T-helper 9 cell (primary cell): ENCODE measurements around the gene ANGPT4.
"Not testable (repeated sequence)": the region's sequence is repeated elsewhere in the genome, so short reads cannot be mapped to it uniquely, and the experiment has no call there.

Experiments used
- DNase-seq: peaks from one replicate; pipeline ENCODE4 v3.0.0-alpha.2; 2020

ANGPT4 gene

GRCh38 chr20:842547-842940 lies 73.6 kb downstream of the ANGPT4 start:
- no peak for DNase-seq

- DNase-seq, result no peak
Measured at GRCh38 chr20:841568-842546, 74.3 kb downstream of the ANGPT4 start.

GRCh38 chr20:840858-841567 lies 75.1 kb downstream of the ANGPT4 start:
- no peak for DNase-seq

- no peak for DNase-seq
Measured at GRCh38 chr20:840503-840857, 75.7 kb downstream of the ANGPT4 start.

- DNase-seq, result no peak
Measured at GRCh38 chr20:839626-840025, 76.5 kb downstream of the ANGPT4 start.

DNA sequence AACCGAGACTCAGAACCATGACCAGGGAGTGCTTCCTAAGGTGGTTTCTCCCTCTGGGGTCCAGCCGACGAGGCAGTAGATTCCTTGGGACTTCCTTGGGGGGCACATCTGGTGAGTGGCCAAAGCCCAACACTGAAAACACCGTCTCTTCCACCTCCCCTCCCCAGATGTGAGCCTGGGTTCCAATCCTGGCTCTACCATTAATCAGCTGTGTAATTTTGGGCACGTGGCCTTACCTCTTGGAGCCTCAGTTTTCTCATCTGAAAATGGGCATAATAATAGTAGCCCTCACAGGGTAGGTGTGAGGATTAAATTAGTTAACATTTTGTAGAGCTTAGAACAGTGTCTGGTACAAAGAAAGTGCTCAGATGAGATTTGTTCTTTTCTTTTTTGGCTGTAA lies 77.1 kb downstream of the ANGPT4 start:
- DNase-seq, result no peak

DNA sequence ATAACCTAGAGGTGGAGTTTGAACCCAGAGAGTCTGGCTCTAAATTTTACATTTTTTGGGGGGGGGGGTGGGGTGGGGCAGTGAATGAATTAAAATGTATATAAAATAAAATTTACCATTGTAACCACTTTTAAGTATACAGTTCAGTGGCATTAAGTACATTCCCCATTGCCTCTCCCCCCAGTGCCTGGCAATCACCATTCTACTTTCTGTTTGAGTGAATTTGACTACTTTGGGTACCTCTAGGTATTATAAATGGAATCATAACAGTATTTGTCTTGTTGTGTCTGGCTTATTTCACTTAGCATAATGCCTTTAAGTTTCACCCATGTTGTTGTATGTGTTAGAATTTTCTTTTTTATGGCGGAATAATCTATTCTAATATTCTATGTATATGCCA lies 79.9 kb downstream of the ANGPT4 start:
- no peak for DNase-seq

- DNase-seq, result no peak
Measured at GRCh38 chr20:835608-836045, 80.5 kb downstream of the ANGPT4 start.

GRCh38 chr20:834151-834746 lies 81.9 kb downstream of the ANGPT4 start:
- no peak for DNase-seq

DNA sequence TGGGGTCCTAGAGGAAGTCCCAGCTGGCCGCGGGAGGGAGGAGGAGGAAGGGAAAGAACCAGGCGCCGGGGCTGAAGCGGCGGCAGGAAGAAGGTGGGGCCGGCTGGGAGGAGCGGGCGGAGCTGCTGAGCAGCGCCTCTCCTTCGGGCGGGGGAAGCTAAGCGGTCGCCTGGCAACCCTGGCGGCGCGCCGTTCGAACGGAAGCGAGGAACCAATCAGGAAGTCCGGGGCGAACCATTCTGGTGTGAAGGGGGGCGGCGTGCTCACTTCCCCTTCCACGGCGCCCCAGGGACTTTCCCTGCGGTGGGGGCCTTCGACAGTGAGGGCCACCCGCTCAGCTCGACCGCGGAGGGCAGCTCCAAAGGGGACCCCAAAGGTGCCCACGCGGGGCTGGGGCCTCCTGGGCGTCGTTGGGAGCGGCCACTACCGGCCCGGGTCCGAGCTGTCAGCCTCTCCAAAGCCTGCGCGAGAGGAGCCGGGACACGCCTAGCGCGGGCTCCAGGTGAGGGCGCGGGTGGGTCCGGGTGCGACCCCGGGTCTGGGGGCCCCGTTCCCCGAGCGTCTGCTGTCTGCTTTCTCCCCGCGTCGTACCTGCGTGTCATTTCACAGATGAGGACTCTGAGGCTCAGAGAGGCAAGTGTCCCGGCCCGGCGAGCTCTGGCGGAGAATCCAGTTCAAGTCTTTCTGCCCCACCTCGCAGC lies 82.5 kb downstream of the ANGPT4 start, which contains the start of gene FAM110A:
Gene FAM110A (plus strand): TSS at position 266 of the 701 bp plus-strand sequence. CDS start 11,090 bp downstream, outside the sequence.
- DNase-seq, result peak; percentile 93

GRCh38 chr20:833121-833449 lies 83.0 kb downstream of the ANGPT4 start:
- no peak for DNase-seq

DNA sequence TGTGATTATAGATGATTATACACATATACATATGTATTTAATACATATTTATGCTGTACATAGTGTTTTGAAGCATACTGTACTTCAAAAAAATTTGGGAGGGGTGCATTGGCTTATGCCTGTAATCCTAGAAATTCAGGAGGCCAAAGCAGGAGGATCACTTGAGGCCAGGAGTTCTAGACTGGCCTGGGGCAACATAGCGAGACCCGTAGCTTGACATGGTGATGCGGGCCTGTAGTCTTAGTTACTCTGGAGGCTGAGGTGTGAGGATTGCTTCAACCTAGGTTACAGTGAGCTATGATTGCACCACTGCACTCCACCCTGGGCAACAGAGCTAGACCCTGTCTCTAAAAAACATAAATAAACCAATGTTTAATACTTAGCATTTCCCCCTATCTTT lies 84.2 kb downstream of the ANGPT4 start:
- no peak for DNase-seq

DNA sequence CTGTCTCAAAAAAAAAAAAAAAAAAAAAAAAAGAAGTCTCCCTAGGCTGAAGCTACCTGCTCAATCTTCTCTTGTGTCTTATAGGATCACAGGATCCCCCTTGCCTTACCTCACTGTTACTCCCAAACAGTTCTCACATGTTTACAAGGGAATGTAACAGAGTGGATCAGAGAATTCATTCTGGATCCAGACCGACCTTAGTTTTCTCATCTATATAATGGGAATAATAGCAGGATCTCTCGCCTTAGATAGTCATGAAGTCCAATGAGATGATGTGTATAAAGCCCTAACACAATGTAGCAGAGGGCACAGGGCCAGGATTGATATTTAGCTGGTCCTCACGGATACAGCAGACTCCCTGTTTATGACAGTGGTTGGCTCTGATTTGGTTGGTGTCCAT lies 84.9 kb downstream of the ANGPT4 start:
- DNase-seq, result no peak

- no peak for DNase-seq
Measured at GRCh38 chr20:830011-830521, 86.1 kb downstream of the ANGPT4 start.

GRCh38 chr20:829551-829950 lies 86.6 kb downstream of the ANGPT4 start:
- DNase-seq, result no peak

DNA sequence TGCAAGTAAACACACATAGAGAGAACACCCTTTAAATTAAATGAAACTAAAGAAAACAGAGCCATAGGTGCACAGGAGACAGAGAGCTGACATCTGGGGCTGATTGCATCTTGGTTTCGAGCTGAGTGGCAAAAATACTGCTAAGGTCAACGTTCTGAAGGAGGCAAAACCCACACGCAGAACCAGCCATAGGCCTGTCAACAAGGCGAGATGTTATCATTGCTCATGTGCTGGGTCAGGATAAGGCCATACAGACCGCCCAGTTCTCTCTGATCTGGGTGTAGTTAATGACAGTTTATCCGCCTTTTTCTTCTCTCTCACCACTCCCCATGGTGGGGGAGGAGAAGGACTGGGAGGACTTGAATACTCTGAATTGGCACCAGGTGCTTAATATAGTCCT lies 87.1 kb downstream of the ANGPT4 start:
- DNase-seq, result no peak

DNA sequence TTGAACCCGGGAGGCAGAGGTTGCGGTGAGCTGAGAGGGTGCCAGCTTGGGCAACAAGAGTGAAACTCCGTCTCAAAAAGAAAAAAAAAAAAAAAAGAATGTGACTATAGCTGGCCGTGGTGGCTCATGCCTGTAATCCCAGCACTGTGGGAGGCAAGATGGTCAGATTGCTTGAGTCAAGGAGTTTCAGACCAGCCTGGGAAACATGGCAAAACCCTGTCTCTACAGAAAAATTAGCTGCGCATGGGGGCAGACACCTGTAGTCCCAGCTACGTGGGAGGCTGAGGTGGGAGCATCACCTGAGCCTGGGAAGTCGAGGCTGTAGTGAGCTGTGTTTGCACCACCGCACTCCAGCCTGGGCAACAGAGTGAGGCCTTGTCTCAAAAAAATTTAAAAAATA lies 88.2 kb downstream of the ANGPT4 start:
- not testable (repeated sequence) for DNase-seq

- DNase-seq, result no peak
Measured at GRCh38 chr20:826695-827323, 89.3 kb downstream of the ANGPT4 start.

GRCh38 chr20:825710-826421 lies 90.3 kb downstream of the ANGPT4 start:
- DNase-seq, result no peak

- no peak for DNase-seq
Measured at GRCh38 chr20:824916-825315, 91.2 kb downstream of the ANGPT4 start.

DNA sequence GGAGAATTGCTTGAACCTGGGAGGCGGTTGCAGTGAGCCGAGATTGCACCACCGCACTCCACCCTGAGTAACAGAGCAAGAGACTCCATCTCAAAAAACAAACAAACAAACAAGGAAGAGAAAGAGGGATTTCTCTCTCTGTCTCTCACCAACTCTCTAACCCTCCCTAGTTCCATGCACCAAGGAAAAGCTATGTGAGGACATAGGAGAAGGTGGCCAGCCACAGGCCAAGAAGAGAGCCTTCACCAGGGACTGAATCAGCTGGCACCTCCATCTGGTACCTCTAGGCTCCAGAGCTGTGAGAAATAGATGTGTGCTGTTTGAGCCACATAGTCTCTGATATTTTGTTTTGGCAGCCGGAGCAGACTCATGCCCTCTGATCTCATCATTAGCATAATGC lies 91.6 kb downstream of the ANGPT4 start:
- no peak for DNase-seq

DNA sequence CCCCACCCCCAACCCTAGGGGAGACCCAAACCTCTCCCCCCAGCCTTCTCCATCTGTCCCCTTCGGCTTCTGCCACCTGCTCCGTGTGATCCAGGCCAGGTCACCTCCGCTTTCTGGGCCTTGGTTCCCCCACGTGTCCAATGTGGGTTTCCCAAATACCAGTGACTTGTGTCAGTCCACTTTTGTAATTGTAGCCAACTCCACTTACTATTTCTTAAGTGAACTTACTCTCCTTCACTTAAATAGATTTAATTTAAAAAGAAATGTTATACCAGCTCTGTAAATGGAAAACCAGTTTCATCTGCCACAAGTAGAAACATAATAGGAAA lies 92.6 kb downstream of the ANGPT4 start:
- DNase-seq, result no peak
